GM18867 (cell line): Measurements from ENCODE around the gene CYP19A1.

Experiments used
- ATAC-seq: cut with Tn5 transposase; IDR thresholded peaks from one replicate; pipeline ENCODE4 v1.9.1; 2021; ENCODE audit warnings: mild to moderate bottlenecking, moderate library complexity; ENCODE audit not compliant: unreplicated experiment

The CYP19A1 gene

DNA sequence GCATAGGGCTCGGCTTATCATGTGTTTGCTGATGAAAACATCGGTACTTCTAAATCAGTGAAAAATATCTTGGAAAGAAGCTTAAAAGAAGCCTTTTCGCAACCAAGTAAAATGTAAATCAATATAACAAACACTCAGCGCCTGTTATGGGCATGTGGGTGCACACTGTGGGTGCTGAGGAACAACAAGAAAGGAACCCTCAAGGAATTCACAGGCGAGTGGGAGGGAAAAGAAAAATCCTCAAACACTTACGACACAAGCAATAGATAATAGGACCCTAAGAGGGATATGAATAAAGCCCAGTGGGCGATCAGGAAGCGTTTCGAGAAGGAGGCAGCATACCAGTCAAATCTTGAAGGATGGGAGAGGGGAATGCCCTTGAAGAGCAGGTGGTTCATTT lies 25.0 kb upstream of the CYP19A1 start:
- no peak for ATAC-seq

DNA sequence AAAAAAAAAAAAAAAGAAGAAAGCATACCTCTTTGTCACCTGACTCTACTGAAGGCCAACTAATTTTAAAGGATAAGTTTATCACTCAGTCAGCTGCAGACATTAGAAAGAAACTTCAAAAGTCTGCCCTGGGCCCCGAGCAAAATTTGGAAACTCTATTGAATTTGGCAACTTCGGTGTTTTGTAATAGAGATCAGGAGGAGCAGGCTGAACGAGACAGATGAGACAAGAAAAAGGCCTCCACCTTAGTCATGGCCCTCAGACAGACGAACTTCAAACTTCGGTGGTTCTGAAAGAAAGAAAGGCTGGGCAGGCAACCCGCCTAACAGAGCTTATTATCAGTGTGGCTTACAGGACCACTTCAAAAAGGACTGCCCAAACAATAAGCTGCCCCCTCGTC lies 21.6 kb upstream of the CYP19A1 start:
- ATAC-seq = no peak

DNA sequence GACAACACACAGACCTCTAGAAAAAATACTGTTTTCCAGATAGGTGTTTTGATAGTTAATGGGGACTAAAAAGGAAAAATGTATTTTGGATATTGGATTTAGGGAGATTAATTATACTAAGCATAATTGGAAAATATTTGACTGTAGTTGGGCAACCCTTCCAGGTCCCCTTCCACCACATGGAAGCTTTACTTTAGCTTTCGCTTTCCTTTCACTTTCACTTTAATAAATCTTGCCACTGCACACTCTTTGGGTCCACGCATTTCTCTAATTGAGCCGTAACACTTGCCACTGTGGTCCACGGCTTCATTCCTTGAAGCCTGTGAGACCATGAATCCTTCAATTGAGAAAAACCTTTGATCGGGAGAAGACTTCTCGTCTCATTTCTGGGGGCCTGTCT lies 18.6 kb upstream of the CYP19A1 start:
- no peak for ATAC-seq

DNA sequence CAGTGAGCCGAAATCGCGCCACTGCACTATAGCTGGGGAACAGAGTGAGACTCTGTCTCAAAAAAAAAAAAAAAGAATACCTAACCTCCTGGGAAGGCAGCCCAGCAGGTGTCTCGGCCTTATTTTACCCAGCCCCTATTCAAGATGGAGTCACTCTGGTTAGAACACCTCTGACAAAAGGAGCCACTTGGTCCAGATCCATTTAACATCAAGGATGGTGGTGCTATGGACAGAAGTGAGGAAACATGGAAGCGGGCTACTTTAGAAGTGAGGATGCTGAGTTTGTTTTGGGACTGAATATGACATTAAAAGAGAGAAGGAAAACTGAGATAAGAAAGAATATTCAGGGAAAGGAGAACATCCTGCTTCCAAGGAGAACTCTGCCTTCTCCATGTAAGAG lies 17.8 kb upstream of the CYP19A1 start:
- no peak for ATAC-seq

DNA sequence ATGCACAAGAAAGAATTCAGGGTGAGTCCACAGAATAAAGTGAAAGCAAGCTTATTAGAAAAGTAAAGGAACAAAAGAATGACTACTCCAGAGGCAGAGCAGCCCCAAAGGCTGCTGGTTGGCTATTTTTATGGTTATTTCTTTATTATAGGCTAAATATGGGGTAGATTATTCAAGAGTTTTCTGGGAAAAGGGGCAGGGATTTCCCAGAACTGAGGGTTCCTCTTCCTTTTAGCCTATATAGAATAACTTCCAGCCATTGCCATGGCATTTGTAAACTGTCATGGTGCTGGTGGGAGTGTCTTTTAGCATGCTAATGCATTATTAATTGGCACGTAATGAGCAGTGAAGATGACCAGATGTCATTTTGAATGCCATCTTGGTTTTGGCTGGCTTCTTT lies 16.7 kb upstream of the CYP19A1 start:
- no peak for ATAC-seq

DNA sequence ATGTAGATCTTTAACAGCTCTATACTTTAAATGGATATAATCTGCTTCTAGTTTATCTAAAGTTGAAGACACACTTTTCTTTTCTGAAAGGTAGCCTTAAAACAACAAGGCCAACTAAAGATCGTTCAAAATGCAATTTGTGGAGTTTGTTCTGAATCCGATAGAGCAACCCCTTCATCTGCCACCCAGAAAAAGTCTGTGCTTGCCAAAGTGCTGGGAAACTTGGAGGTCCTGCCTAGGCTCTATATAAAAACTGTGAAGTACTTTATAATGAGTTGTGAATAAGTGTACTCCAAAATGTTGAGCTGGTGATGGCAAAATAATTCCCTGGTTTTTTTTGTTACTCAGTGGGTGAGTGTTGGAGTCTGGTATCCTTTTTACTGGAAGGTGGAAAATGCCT lies 15.6 kb upstream of the CYP19A1 start:
- ATAC-seq = no peak

DNA sequence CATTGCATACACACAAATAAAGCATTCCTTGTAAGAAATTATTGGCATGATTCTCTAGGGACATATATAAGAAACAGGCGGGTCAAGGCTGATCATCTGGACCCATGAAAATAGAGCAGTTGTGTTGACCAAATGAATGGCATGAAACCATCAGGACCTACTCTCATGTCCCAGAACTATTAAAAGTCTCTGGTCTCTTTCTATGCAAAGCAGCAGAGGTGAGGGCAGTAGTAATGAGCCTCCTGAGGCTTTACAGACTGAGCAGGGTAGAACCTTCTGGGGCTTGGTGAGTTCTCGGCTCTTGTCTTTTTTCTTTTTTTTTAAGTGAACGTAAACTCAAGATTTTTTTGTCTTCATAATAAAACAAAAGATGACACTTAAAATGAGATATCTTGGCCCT lies 12.3 kb upstream of the CYP19A1 start:
- no peak for ATAC-seq

DNA sequence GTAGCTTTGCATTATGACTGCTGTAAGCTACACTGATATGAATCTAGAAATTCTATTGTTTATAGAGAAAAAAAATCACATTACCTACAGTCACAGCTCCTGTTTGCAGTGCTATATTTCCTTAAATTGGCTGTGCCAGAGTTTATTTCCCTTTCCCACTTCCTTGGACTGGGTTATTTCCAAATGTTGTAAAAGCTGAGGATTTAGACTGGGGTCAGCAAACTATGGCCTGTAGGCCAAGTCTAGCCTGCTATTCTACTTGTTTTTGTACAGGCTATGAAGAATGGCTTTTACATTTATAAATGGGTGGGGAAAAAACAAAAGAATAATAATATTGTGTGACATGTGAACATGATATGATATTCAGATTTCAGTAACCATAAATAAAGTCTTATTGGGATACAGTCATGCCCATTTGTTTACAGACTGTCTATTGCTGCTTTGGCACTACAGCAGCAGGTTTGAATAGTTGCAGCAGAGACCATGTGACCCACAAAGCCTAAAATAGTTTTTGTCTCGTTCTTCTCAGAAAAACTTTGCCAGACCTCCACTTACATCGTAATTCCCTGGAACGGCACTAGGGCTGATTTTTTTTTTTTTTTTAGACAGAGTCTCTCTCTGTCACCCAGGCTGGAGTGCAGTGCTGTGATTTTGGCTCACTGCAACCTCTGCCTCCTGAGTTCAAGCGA lies 10.9 kb upstream of the CYP19A1 start:
- no peak for ATAC-seq

DNA sequence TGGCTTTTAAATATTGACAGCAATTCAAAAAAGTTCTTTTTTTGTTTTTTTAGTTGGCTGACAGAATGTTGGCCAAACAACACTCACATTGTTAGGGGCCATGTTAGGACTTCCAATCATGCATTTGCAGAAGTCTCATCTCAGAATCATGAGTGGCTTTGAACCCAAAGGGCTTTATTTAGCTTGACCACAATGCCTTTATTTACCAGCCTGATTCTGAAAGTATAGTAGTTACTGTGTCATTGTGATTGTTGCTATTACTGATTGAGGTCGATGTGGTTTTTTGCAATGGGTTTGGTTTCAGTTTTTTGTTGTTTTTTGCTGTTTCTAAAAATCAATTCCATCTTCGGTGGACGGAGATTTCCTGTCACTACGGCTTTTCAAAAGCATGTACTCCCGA lies 10.3 kb upstream of the CYP19A1 start:
- peak; percentile 96 for ATAC-seq

DNA sequence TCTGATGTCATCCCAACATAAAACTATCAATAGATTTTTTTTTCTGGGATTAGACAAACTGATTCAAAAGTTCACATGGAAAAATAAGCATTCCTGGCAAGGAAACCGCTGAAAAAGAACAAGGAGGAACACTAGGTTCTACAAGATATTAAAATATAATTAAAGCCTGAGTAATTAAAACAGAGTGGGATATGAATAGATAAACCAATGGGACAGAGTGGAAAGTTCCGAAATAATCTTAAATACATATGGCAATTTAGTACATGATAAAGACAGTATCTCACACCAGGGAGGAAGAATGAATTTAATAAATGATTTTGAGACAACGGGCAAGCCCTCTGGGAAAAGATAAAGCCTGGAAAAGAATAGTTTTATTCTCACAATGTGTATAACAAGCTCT lies 7.7 kb upstream of the CYP19A1 start:
- no peak for ATAC-seq

DNA sequence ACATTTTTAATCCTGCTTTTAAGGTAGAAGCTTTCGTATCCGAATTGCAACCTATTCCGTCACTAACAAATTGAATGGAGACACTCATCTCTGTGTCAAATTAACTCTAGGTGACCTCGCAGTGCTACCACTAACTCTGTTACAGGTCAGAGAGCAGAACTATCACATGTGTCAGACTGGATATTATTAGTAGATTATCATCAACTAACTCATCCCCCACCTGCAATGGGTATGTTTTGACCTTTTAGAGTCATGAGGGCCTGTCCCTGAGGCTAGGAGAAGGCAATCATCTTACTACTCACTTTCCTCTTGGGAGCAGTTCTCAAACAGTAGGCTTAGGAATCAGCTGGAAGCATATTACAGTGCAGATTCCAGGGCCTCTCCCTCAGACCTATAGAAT lies 5.1 kb upstream of the CYP19A1 start:
- no peak for ATAC-seq

DNA sequence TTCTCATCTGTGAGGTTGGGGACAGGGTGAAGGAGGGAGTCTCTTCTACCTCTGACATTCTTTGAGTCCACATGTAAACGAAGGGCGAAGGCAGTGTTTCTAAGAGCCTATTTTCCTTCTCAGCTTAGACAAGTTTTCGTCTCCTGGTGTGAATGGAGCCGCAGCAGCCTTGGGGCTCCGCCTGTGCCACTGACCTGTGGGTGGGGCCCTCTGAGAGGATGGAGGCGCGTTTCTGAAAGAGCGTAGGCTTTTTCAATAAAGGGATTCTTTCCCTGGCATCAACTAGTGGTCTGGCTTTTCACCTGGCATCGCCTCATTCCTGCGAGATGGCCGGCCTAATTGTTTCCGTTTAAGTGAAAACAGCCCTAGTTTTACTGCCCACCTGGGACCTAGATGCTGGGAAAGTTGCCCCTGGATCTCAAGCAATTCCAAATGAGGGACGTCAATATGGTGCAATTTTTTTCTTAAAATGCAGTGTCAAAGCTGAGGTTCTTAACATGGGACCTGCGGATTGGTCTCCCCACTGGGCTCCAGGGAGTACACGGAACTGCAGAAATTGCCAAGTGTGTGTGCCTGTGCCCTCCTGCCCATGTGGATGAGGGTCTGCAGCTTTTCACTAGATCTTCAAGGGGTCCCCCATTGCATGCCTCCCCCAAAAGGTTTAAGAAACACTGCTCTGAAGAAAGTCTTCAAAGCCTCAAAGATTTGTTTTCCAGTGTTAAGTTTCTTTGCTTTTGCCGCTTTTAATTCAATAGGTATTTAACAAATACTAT lies 4.0 kb upstream of the CYP19A1 start:
- no peak for ATAC-seq

DNA sequence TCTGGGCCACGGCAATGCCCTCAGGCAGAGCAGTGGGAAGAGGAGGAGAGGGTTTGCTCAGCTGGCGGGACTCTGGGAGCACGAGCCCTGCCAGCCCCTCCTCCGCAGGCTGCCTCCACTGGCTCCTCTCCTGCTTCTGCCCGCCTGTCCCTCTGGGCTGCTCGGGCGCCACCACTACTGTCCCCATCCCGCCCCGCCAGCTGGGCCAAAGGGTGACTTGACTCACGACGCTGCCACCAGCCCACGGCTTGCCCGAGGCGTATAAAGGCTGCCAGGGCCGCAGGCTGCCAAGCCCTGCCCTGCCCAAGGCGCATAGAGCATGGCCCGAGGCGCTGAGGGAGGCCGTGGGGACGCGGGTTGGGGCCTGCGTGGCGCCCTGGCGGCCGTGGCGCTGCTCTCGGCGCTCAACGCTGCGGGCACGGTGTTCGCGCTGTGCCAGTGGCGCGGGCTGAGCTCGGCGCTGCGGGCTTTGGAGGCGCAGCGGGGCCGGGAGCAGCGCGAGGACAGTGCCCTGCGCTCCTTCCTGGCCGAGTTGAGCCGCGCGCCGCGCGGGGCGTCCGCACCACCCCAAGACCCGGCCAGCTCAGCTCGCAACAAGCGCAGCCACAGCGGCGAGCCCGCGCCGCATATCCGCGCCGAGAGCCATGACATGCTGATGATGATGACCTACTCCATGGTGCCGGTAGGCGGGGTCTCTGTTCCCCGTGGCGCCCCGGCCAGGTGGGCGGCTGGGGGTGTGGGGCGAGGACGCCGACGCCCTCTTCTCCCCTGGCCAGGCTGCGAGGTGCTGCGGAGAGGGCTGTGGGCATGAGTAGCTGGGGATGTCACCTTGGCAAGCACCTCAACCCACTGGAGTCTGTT lies 3.2 kb upstream of the CYP19A1 start, which contains the start of gene GLDN:
Gene GLDN (plus strand): TSS at position 290 of the 861 bp plus-strand sequence. CDS start 30 bp downstream, at position 320.
- ATAC-seq = no peak

DNA sequence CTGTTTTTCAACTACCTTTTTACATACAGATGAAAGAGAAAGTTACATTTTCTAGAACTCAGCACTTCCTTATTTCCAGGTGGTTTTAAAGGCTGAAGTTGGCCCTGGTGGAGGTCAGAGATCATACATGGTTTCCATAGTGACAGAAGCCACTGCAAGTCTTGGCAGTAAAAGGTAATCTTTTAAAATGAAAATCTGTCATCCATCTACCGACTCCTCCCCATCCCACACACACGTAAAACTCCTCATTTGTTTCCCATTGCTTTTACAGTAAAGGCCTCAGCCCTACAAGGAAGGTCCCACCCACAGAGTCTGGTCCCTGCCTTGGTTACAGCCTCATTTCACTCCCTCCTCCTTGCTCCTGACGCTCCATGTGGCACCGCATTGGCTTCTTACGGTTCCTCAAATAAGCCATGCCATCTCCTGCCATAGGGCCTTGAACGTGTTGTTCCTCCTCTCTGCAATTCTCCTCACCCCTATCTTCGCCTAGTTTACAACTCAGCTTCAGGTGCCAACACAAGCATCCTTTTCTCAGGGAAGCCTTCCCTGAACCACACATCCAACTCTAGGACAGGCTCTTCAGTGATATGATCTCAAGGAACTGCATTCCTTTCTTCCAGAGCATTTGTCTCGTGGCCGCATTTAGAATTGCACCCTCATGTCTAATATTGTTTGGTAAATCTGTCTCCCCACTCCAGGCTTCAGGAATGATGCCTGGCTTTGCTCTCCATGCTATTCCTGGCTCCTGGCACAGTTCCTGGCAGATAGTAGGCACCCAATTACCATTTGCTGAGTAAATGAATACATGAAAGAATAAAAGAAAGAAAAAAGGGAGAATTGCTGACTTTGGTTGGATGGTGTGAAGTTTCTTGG lies 2.6 kb downstream of the CYP19A1 start:
- peak; percentile 88 for ATAC-seq

DNA sequence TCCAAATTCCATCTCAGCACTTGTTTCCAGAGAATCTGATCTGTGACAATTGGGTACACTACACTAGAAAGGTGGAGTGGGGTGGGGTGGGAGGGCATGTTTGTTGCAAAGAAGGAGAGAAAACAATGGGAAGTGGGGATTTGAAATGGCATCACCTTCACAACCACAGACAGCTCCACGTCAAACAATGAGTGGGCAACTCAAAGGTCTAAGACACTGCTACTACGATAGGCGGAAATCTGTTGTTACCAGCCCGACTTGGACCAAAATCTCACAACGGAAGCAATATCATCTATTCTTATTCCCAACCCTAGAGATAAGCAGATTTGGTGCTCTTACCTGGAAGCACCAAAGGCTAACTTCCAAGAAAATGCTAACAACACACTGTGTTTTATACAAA lies 3.3 kb downstream of the CYP19A1 start:
- ATAC-seq = peak; percentile 22

DNA sequence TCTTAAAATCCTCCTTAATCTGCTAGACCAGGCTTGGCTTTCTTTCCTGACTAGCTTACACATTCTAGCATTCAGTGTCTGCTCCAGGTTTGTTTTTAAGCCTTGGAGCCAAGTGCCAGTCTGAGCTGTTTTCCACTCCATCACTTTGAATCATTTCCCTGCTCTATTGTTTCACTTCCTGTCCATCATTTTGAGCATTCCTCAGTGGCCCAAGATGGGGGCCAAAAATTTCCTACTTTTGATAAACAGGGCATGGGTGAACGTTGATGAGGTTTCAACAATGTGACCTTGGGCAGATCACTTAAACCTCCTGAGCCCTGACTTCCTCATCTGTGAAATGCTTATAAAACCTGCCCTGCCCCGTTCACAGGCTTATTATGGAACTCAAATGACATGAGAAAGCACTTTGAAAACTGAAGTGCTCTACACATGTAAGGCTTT lies 4.4 kb downstream of the CYP19A1 start:
- ATAC-seq = no peak

DNA sequence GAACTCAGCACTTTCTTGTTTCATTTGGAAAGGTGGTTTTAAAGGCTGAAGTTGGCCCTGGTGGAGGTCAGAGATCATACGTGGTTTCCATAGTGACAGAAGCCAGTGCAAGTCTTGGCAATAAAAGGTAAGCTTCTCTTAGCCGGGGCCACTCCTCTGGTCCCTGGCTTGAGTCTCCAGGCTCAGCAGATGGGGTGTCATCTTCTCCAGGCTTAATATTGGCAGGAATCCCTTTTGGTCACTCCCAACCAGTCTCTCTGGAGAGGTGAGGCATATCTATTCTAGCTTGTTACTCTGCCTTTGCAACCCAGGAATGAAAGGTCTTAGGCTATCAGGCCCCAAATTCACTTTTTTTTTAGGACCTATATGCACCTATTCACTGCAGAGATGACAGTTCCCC lies 4.8 kb downstream of the CYP19A1 start:
- ATAC-seq = no peak

DNA sequence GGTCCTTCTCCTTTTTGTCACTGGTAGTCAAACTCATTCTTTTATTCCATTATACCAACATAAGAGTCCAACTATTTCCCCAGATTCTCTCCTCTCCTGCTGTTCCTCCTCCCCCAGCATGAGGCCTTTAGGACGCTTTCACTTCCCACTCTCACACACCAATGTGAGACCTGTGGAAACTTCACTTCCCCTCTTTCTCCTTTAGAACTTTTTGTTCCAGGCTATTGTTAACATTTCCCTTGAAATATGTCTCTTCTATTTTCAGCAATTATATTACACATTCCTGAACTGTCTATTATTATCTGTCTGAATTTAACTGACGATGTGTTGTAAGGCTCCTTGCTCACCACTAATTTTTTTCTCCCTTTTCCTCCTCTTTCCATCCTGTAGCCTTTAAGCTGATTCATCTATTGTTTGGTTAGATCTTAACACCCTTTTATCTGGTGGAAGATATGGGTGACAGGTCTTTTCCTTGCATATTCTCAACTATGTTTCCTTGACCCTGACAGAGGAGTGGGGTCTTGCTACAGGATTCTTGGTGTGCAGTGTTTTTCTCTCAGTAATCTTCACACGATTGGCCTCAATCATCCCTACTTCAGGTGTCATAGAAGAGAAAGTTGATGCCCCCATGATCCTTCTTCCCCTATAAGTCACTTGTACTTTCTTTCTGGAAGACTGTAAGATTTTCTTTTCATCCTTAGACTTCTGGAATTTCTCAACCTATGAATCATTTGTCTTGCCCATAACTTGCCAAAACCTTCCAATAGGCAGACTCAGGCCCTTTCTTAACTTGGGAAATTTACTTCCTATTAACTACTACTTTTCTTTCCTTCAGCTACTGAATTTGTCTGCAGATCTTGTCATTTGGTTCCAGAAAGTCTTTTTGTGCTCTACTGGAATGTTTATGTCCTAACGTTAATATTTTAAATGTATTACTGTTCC lies 5.9 kb downstream of the CYP19A1 start:
- ATAC-seq = no peak

DNA sequence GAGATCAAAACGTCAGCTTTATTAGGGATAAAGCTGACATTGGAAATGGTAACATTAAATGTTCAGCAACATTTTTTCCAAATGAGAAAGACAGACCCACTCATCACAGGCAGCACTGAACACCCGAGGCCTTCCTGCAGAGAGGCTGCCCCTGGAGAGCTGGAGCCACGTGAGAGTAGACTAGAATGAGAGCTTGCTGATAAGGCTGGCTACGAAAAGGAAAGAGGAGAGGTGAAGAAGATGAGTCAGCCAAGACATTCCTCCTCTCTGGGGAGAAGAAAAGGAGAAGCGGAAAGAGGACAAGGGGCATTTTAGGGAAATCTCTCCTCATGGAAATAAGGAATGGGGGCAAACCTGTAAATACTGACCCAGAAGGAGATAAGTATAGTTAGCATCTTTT lies 7.3 kb downstream of the CYP19A1 start:
- no peak for ATAC-seq
